H1 (cell line): ENCODE measurements around the gene PDE8A. TPM values are rescaled to one million over a fixed set of nuclear protein-coding genes. Genes with fewer than 3 reads are reported as not detected.

Experiments
- ATF3 ChIP-seq: IDR thresholded peaks from 2 replicates; pipeline ENCODE4 v1.6.1; 2011; ENCODE audit warnings: low read depth, mild to moderate bottlenecking, low read length; ENCODE audit not compliant: insufficient read depth
- CHD7 ChIP-seq: fragments of 300-600 bp; sonication (generic); IDR thresholded peaks from 2 replicates; pipeline ENCODE4 v1.7.1; 2012; ENCODE audit warnings: low read length, moderate library complexity, mild to moderate bottlenecking, inconsistent platforms; ENCODE audit not compliant: insufficient replicate concordance
- CTBP2 ChIP-seq: IDR thresholded peaks from 2 replicates; pipeline ENCODE4 v1.7.0; 2011; ENCODE audit warnings: borderline replicate concordance, mild to moderate bottlenecking, moderate library complexity, mixed read lengths, low read length; ENCODE audit not compliant: insufficient read depth, insufficient read length
- KDM4A ChIP-seq: IDR thresholded peaks from one replicate; pipeline ENCODE4 v1.7.1; 2012; ENCODE audit warnings: low read depth, mild to moderate bottlenecking, moderate library complexity, low read length, inconsistent platforms; ENCODE audit not compliant: severe bottlenecking
- SP4 ChIP-seq: IDR thresholded peaks from 2 replicates; pipeline ENCODE4 v1.6.1; 2012; ENCODE audit warnings: low read length, inconsistent platforms
- TEAD4 ChIP-seq: IDR thresholded peaks from 2 replicates; pipeline ENCODE4 v1.6.1; 2012; ENCODE audit warnings: low read depth, low read length, inconsistent platforms, mixed read lengths
- ZNF274 ChIP-seq: IDR thresholded peaks from 2 replicates; pipeline ENCODE4 v1.7.0; 2012; ENCODE audit warnings: low read length, borderline replicate concordance; ENCODE audit errors: extremely low read depth
- polyA plus RNA-seq, 7 experiments: library from polyadenylated mRNA; depleted of rRNA in 3 of 7; stranded (reverse) in 5 of 7; unstranded in 2 of 7; fragments of >200 nt in 5 of 7; fragments of 200-250 nt in 2 of 7; gene quantifications; 1 replicate in 5 of 7; 2 replicates in 1 of 7; 4 replicates in 1 of 7; pipeline versions ENCODE4 v1.2.1 to v1.2.3, GENCODE V29; 2011 to 2013; ENCODE audit warnings: missing spikeins in 2 of 7, mixed read lengths in 2 of 7
- total RNA-seq: library from RNA; stranded (reverse); fragmentation: NEBNext Ultra II Directional; extraction: Animal tissue kit (Norgen Biotek cat#: 25700); gene quantifications from 2 replicates; pipeline ENCODE4 v1.2.1, GENCODE V29; 2021

PDE8A gene
- total and polyA plus RNA-seq, 2 of the 8 experiments (the other 6 are each of a cell fraction or from before 2014, with no cell fraction given), result 6.9 to 7.8 TPM

GRCh38 chr15:85099195-85099803 is 117.6 kb downstream of the PDE8A start (continued):
- TF ChIP-seq CHD7 (no peak), TEAD4 (no peak), ATF3 (no peak), SP4 (no peak), CTBP2 (no peak), ZNF274 (no peak), KDM4A (no peak)
